CD14-positive monocyte (primary cell): Measurements from ENCODE around the gene NRXN3. TPM values are rescaled to one million over a fixed set of nuclear protein-coding genes. Genes with fewer than 3 reads are reported as not detected.

Experiments
- DNase-seq, 3 donors: peaks; one replicate each; pipeline ENCODE4 v3.0.0-alpha.2; 2011 to 2022
- H2AFZ ChIP-seq: 2 replicates; pipeline ENCODE4 v1.6.0; 2012; ENCODE audit warnings: mild to moderate bottlenecking, low read depth, low read length, inconsistent platforms; ENCODE audit not compliant: insufficient read depth, poor library complexity, severe bottlenecking
- H3K27ac ChIP-seq, 2 donors: 1 replicate in 1 of 2; 2 replicates in 1 of 2; pipeline ENCODE4 v1.5.1; 2012 to 2013; ENCODE audit warnings: low read length in 2 of 2, control low read depth in 1 of 2, inconsistent platforms in 1 of 2, low read depth in 1 of 2, mild to moderate bottlenecking in 1 of 2
- H3K27me3 ChIP-seq, 2 donors: one replicate each; pipeline versions ENCODE4 v1.6.0 to v1.6.1; 2011 to 2013; ENCODE audit warnings: low read length in 2 of 2; ENCODE audit not compliant: control insufficient read depth in 2 of 2, insufficient read depth in 2 of 2
- H3K36me3 ChIP-seq, 2 donors: replicated peaks in 1 of 2; 1 replicate in 1 of 2; 2 replicates in 1 of 2; pipeline versions ENCODE4 v1.5.1 to v1.6.1; 2012 to 2013; ENCODE audit warnings: low read length in 2 of 2, control low read depth in 1 of 2, inconsistent platforms in 1 of 2, mild to moderate bottlenecking in 1 of 2; ENCODE audit not compliant: insufficient read depth in 2 of 2, control insufficient read depth in 1 of 2
- H3K4me1 ChIP-seq, 2 donors: 1 replicate in 1 of 2; 2 replicates in 1 of 2; pipeline versions ENCODE4 v1.5.1 to v1.6.1; 2012 to 2013; ENCODE audit warnings: low read length in 2 of 2, control low read depth in 1 of 2, inconsistent platforms in 1 of 2, mild to moderate bottlenecking in 1 of 2, moderate library complexity in 1 of 2; ENCODE audit not compliant: insufficient read depth in 2 of 2, control insufficient read depth in 1 of 2
- H3K4me2 ChIP-seq: replicated peaks from 2 replicates; pipeline ENCODE3; 2012; ENCODE audit warnings: low read length, moderate library complexity, mild to moderate bottlenecking; ENCODE audit not compliant: poor library complexity, severe bottlenecking; ENCODE audit errors: extremely low read depth
- H3K4me3 ChIP-seq, 3 experiments: fragments of 200-600 bp in 1 of 3; sonication (generic) in 1 of 3; replicated peaks in 1 of 3; 1 replicate in 2 of 3; 2 replicates in 1 of 3; pipeline ENCODE4 v1.5.1; 2011 to 2013; ENCODE audit warnings: low read length in 3 of 3, mild to moderate bottlenecking in 3 of 3, control low read depth in 2 of 3, low read depth in 2 of 3, inconsistent platforms in 1 of 3, moderate library complexity in 1 of 3
- H3K79me2 ChIP-seq: 2 replicates; pipeline ENCODE4 v1.6.0; 2012; ENCODE audit warnings: mild to moderate bottlenecking, control low read depth, inconsistent platforms, low read length, moderate library complexity; ENCODE audit not compliant: insufficient read depth
- H3K9ac ChIP-seq: 2 replicates; pipeline ENCODE4 v1.6.0; 2017; ENCODE audit warnings: low read length, mild to moderate bottlenecking; ENCODE audit not compliant: insufficient read depth, poor library complexity, severe bottlenecking
- H3K9me3 ChIP-seq, 2 donors: replicated peaks in 1 of 2; 1 replicate in 1 of 2; 2 replicates in 1 of 2; pipeline versions ENCODE4 v1.5.1 to v1.6.1; 2012 to 2013; ENCODE audit warnings: low read length in 2 of 2, control low read depth in 1 of 2; ENCODE audit not compliant: control insufficient read depth in 1 of 2, insufficient read depth in 1 of 2
- H4K20me1 ChIP-seq: 2 replicates; pipeline ENCODE4 v1.6.0; 2012; ENCODE audit warnings: mild to moderate bottlenecking, low read length, control low read depth, moderate library complexity; ENCODE audit not compliant: insufficient read depth
- H3K27ac Mint-ChIP-seq, 7 donors: one replicate each; pipeline ENCODE4 v1.8.0; 2020; ENCODE audit warnings: mild to moderate bottlenecking in 7 of 7, mixed read lengths in 7 of 7, moderate library complexity in 6 of 7, inconsistent platforms in 2 of 7
- H3K27me3 Mint-ChIP-seq, 3 donors: one replicate each; pipeline ENCODE4 v1.8.0; 2021 to 2022; ENCODE audit warnings: low read depth in 3 of 3, mild to moderate bottlenecking in 3 of 3, mixed read lengths in 3 of 3, moderate library complexity in 3 of 3, inconsistent platforms in 1 of 3
- H3K36me3 Mint-ChIP-seq, 2 donors: one replicate each; pipeline ENCODE4 v1.8.0; 2020; ENCODE audit warnings: mixed read lengths in 2 of 2, inconsistent platforms in 1 of 2, mild to moderate bottlenecking in 1 of 2
- H3K4me1 Mint-ChIP-seq: one replicate; pipeline ENCODE4 v1.8.0; 2020; ENCODE audit warnings: mild to moderate bottlenecking, mixed read lengths
- H3K4me3 Mint-ChIP-seq, 2 donors: one replicate each; pipeline ENCODE4 v1.8.0; 2020; ENCODE audit warnings: mild to moderate bottlenecking in 2 of 2, mixed read lengths in 2 of 2, moderate library complexity in 1 of 2
- H3K9me3 Mint-ChIP-seq, 7 donors: one replicate each; pipeline ENCODE4 v1.8.0; 2020 to 2022; ENCODE audit warnings: mixed read lengths in 7 of 7, mild to moderate bottlenecking in 6 of 7, moderate library complexity in 6 of 7, inconsistent platforms in 2 of 7
- CTCF ChIP-seq: fragments of 200-600 bp; IDR thresholded peaks from one replicate; pipeline ENCODE4 v1.8.0; 2022; ENCODE audit warnings: antibody characterized with exemption, mild to moderate bottlenecking
- WGBS: methylation state at CpG from one replicate; pipeline ENCODE4 v1.1.5; 2013; ENCODE audit warnings: missing lambda C conversion rate; ENCODE audit not compliant: insufficient coverage; 5-methylcytosine and 5-hydroxymethylcytosine counted together
- intact Hi-C, 2 donors: fragments of 100-400 bp; cut with micrococcal nuclease; formaldehyde crosslinking; loops; one replicate each; pipeline versions ENCODE4 v1.15.0 to v1.15.1; 2023
- polyA plus RNA-seq, 3 donors: library from polyadenylated mRNA; depleted of rRNA in 1 of 3; unstranded in 2 of 3; stranded (reverse) in 1 of 3; fragments of 300-500 nt in 2 of 3; fragments of >200 nt in 1 of 3; fragmentation: Illumina TruSeq in 2 of 3; gene quantifications; 1 replicate in 2 of 3; 2 replicates in 1 of 3; pipeline ENCODE4 v1.2.3, GENCODE V29; 2012 to 2021

NRXN3 gene
- polyA plus RNA-seq, 3 donors, result not detected

- no peak overlapping the region for H3K27ac Mint-ChIP-seq
- no peak for DNase-seq
- Histone ChIP-seq H3K4me3 (no peak overlapping the region), H3K9me3 (no peaks in the 10 kb centered on the region), H3K27ac (no peak overlapping the region), H3K4me1 (no peaks in the 10 kb centered on the region), H3K36me3 (no peaks in the 10 kb centered on the region), H3K4me2 (no peak overlapping the region), H3K27me3 (no peaks in the 10 kb centered on the region), H3K9ac (no peak overlapping the region), H2AFZ (no peak overlapping the region), H3K79me2 (no peaks in the 10 kb centered on the region), H4K20me1 (no peaks in the 10 kb centered on the region)
- H3K9me3 Mint-ChIP-seq, result peaks cover 0 to 1% (median 0%) of the 10 kb centered on the region in 7 donors
- H3K4me1 Mint-ChIP-seq, result no peaks in the 10 kb centered on the region
- TF ChIP-seq CTCF, result no peak
- H3K4me3 Mint-ChIP-seq, result no peak overlapping the region
- intact Hi-C loops, result no loop called here
- no peaks in the 10 kb centered on the region for H3K36me3 Mint-ChIP-seq
- WGBS, result no CpG with 5 or more reads among the region's 2 CpGs
- H3K27me3 Mint-ChIP-seq, result no peaks in the 10 kb centered on the region
Measured at GRCh38 chr14:78700236-78700635, 530.1 kb downstream of the NRXN3 start.

GRCh38 chr14:78701246-78701645, 531.1 kb downstream of the NRXN3 start:
- no peaks in the 10 kb centered on the region for H3K4me1 ChIP-seq
- H3K9me3 Mint-ChIP-seq, result peaks cover 0 to 2% (median 0%) of the 10 kb centered on the region in 7 donors
- no peak overlapping the region for H3K4me3 ChIP-seq
- no peak overlapping the region for H3K27ac Mint-ChIP-seq
- no peak overlapping the region for H3K9ac ChIP-seq
- H3K27me3 ChIP-seq, result no peaks in the 10 kb centered on the region
- intact Hi-C loops, result no loop called here
- no peaks in the 10 kb centered on the region for H3K27me3 Mint-ChIP-seq
- H3K4me2 ChIP-seq, result no peak overlapping the region
- no peak overlapping the region for H3K4me3 Mint-ChIP-seq
- no peaks in the 10 kb centered on the region for H3K79me2 ChIP-seq
- no peak for TF ChIP-seq CTCF
- H3K36me3 ChIP-seq, result no peaks in the 10 kb centered on the region
- no peaks in the 10 kb centered on the region for H4K20me1 ChIP-seq
- no peaks in the 10 kb centered on the region for H3K9me3 ChIP-seq
- no peak for DNase-seq
- no peaks in the 10 kb centered on the region for H3K36me3 Mint-ChIP-seq
- H3K27ac ChIP-seq, result no peak overlapping the region
- no peaks in the 10 kb centered on the region for H3K4me1 Mint-ChIP-seq
- H2AFZ ChIP-seq, result no peak overlapping the region
- WGBS, result 86% methylated on average over 4 of the region's 5 CpGs
